ENCODE data around the gene SSH3.

DNA sequence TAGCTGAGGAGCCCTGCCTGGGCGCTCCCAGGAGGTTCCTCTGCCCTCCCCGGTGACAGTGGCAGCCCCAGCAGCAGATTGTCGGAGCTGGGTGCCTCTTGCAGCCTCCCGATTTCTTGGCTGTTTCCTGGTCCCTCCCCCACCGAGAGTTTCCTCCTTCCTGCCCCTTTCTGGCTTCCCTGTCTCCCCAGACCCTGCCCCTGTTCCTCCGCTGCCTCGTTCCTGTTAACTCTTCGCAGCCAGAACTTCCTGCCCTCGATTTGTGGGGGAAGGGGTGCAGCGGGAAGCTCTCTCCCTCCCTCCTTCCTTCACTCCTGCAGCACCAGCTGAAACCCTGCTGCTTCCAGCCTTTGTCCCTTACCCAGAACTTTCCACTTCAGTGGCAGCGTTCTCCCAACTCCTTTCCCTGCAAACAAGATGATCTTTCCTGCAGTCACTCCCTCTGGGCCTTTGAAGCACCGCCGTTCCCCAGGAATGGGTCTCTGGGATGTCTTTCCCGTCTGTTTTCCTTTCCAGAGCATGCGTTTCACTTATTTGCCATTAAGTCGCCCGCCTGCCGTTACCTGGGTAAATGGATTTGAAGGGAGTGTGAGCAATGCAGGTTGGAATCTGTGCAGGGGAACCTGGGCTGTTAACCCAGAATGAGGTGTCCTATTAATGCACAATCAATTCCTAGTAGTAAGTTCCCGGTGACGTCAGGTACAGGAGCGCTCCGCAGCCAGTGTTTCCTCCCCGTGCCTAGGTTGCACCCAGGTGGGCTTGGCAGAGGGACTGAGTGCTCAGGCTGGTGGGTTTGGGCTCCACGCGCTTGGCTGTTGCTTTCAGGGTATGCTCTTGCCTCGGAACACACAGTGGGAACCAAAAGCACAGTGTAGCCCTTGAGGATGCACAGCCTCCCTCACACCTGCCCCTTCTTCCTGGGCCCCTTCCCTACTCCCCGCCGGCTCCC, 32.8 kb upstream of the SSH3 start:
- TF ChIP-seq, protein P1, sequence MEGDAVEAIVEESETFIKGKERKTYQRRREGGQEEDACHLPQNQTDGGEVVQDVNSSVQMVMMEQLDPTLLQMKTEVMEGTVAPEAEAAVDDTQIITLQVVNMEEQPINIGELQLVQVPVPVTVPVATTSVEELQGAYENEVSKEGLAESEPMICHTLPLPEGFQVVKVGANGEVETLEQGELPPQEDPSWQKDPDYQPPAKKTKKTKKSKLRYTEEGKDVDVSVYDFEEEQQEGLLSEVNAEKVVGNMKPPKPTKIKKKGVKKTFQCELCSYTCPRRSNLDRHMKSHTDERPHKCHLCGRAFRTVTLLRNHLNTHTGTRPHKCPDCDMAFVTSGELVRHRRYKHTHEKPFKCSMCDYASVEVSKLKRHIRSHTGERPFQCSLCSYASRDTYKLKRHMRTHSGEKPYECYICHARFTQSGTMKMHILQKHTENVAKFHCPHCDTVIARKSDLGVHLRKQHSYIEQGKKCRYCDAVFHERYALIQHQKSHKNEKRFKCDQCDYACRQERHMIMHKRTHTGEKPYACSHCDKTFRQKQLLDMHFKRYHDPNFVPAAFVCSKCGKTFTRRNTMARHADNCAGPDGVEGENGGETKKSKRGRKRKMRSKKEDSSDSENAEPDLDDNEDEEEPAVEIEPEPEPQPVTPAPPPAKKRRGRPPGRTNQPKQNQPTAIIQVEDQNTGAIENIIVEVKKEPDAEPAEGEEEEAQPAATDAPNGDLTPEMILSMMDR (IDR thresholded peaks at IDR 0.05; ENCODE audit: insufficient read depth, low read length), result no peak
- TF ChIP-seq GABPA (IDR thresholded peaks at IDR 0.05; ENCODE audit: low read depth), result no peak

Data from HL-60 (cell line).